ENCODE results near the gene INSYN1.
"Not testable (repeated sequence)": the region's sequence is repeated elsewhere in the genome, so short reads cannot be mapped to it uniquely, and the experiment has no call there.

DNA sequence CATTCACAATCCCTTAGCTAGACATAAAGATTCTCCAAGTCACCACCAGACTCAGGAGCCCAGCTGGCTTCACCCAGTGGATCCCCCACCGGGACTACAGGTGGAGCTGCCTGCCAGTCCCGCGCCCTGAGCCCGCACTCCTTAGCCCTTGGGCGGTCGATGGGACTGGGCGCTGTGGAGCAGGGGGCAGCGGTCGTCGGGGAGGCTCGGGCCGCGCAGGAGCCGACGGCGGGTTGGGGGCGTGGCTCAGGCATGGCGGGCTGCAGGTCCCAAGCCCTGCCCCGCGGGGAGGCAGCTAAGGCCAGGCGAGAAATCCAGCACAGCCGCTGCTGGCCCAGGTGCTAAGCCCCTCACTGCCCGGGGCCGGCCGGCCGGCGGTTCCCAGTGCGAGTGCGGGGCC lies 21.1 kb downstream of the INSYN1 start:
- TF ChIP-seq EZH2 (IDR thresholded peaks at IDR 0.05; ENCODE audit: borderline replicate concordance, low read length) = not testable (repeated sequence)
- TF ChIP-seq, protein P1, sequence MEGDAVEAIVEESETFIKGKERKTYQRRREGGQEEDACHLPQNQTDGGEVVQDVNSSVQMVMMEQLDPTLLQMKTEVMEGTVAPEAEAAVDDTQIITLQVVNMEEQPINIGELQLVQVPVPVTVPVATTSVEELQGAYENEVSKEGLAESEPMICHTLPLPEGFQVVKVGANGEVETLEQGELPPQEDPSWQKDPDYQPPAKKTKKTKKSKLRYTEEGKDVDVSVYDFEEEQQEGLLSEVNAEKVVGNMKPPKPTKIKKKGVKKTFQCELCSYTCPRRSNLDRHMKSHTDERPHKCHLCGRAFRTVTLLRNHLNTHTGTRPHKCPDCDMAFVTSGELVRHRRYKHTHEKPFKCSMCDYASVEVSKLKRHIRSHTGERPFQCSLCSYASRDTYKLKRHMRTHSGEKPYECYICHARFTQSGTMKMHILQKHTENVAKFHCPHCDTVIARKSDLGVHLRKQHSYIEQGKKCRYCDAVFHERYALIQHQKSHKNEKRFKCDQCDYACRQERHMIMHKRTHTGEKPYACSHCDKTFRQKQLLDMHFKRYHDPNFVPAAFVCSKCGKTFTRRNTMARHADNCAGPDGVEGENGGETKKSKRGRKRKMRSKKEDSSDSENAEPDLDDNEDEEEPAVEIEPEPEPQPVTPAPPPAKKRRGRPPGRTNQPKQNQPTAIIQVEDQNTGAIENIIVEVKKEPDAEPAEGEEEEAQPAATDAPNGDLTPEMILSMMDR (conservative IDR thresholded peaks at IDR 0.05 in 1 of 2, IDR thresholded peaks at IDR 0.05 in 1 of 2; ENCODE audit: extremely low read depth in 1 of 2, insufficient read depth in 1 of 2, low read depth in 1 of 2, low read length in 2 of 2) = not testable (repeated sequence)
